ENCODE measurements around the gene KCNMA1. TPM values are rescaled to one million over a fixed set of nuclear protein-coding genes. Genes with fewer than 3 reads are reported as not detected.

The KCNMA1 gene
- total RNA-seq, 4 donors from 2014 or later: 68.4 to 170 (median 119) TPM

DNA sequence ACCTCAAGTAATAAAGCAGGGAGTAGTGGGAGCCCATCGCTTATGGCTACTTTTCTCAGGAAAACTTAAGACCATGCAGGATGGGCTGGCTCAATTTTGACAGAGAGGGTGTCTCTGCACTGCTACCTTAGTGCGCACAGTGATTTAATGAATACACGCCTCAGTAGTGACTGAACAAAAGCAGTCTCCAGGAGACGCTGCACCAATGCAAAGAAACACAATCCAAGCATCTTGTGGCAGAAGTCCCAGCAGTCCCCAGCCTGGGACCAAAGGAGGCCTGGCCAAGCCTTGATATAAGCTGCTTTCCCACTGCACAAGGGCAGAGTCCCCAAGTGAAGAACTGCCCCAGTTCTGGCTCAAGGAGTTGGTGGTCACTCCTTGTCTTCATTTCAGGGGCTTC lies 368.9 kb downstream of the KCNMA1 start:
- intact Hi-C loops (cut with DNase I; ENCODE audit: low total_unique reads): no loop called here
- in situ Hi-C loops (cut with MboI; ENCODE audit: low pct_ligation_motif_present in 1 of 4, low pct_unique_long_range_greater_than_20kb in 1 of 4, low sequenced_read_pairs in 3 of 4): no loop called here
- 90% methylated on average over 4 of the region's 4 CpGs; no CpG with 5 or more reads in 1 of the 2 donors for WGBS, 2 donors (ENCODE audit: low coverage in 1 of 2)
- H3K9me3 ChIP-seq: no peaks in the 10 kb centered on the region
- TF ChIP-seq, protein P1, sequence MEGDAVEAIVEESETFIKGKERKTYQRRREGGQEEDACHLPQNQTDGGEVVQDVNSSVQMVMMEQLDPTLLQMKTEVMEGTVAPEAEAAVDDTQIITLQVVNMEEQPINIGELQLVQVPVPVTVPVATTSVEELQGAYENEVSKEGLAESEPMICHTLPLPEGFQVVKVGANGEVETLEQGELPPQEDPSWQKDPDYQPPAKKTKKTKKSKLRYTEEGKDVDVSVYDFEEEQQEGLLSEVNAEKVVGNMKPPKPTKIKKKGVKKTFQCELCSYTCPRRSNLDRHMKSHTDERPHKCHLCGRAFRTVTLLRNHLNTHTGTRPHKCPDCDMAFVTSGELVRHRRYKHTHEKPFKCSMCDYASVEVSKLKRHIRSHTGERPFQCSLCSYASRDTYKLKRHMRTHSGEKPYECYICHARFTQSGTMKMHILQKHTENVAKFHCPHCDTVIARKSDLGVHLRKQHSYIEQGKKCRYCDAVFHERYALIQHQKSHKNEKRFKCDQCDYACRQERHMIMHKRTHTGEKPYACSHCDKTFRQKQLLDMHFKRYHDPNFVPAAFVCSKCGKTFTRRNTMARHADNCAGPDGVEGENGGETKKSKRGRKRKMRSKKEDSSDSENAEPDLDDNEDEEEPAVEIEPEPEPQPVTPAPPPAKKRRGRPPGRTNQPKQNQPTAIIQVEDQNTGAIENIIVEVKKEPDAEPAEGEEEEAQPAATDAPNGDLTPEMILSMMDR (IDR thresholded peaks at IDR 0.05): no peak
- TF ChIP-seq POLR2AphosphoS5 (IDR thresholded peaks at IDR 0.05) (no peak), POLR2A (IDR thresholded peaks at IDR 0.05) (no peak), EP300 (IDR thresholded peaks at IDR 0.05; ENCODE audit: low read depth) (no peak)
- H3K27ac ChIP-seq: peak overlapping the region in 3 of 4 donors; percentile 44 to 63 (median 54)
- no peaks in the 10 kb centered on the region for H3K27me3 ChIP-seq
- H3K36me3 ChIP-seq: no peaks in the 10 kb centered on the region
- H3K4me3 ChIP-seq: no peak overlapping the region
- H3K4me1 ChIP-seq: peaks cover 0 to 3% (median 0%) of the 10 kb centered on the region in 4 donors
- no peak for DNase-seq

DNA sequence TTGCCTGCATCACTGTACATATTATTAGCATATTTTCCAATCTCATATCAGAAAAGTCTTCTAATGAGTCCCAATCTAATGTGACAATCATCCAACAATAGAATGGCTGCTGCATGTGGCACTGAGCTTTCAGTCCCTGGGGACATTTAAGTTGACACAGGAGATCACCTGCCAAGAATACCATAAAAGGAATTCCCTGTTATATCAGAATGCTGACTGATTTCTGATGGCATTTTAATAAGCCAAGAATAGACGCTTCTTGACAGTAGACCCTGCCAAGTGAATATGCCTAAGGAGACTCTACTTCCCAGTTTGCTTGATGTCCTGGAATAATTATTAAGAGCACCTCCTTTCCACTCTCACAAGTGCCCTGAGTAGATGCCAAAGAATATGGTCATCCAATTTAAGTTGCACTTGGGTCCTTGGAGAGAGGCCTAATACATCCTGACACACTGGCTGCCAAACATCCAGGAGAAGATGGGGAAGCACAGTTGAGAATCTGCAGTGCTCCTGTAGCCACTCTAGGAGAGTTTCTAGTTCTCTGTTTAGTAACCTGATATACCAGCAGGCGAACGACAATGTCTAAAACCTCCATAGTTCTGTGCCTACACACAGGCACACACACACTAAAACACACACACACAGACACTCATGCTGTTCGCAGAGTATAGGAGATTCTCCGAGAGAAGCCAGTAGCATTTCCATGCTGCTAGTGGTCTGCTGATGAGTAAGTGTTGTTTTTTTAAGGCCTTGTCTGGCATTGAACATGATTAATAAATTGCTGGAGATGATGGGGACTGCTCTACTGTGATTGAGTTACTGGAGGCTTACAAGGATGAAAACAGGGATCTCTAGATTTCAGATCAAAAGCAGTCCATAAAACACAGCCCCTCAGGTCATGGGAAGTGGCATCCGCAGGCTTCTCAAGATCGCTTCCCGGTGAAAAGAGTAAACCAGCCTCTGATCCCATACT lies 369.6 kb downstream of the KCNMA1 start:
- no peaks in the 10 kb centered on the region for H3K4me1 ChIP-seq
- TF ChIP-seq EP300 (IDR thresholded peaks at IDR 0.05; ENCODE audit: low read depth) (no peak), POLR2A (IDR thresholded peaks at IDR 0.05) (no peak), POLR2AphosphoS5 (IDR thresholded peaks at IDR 0.05) (no peak)
- TF ChIP-seq, protein P1 (IDR thresholded peaks at IDR 0.05): no peak
- DNase-seq: no peak
- intact Hi-C loops (cut with DNase I; ENCODE audit: low total_unique reads) (no loop called here), in situ Hi-C loops (cut with MboI; ENCODE audit: low pct_ligation_motif_present in 1 of 4, low pct_unique_long_range_greater_than_20kb in 1 of 4, low sequenced_read_pairs in 3 of 4) (no loop called here)
- no peaks in the 10 kb centered on the region for H3K27me3 ChIP-seq
- 74 to 86% methylated on average over 5 to 8 of the region's 8 CpGs for WGBS, 2 donors (ENCODE audit: low coverage in 1 of 2)
- H3K9me3 ChIP-seq: no peaks in the 10 kb centered on the region
- peak overlapping the region in 3 of 4 donors; percentile 44 to 63 (median 54) for H3K27ac ChIP-seq
- no peak overlapping the region for H3K4me3 ChIP-seq
- no peaks in the 10 kb centered on the region for H3K36me3 ChIP-seq

DNA sequence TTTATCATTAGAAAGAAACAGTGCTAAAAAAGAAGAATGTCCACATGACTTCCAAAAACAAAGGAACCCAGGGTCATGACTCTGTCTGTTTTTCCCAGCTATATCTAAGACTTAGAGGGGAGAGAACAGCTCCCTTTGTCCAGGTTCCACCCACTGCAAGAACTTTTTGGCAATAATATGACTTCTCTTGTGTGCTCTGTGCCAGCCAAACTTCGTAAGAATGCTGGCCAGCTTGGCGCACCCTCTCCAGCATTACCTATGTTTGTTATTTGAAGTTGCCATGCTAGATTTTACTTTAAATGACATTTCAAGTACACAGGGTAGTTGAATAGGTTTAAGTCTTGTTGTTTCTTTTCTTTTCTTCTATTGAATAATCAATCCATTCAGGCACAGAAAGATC lies 371.4 kb downstream of the KCNMA1 start:
- no peaks in the 10 kb centered on the region for H3K27me3 ChIP-seq
- intact Hi-C loops (cut with DNase I; ENCODE audit: low total_unique reads): no loop called here
- in situ Hi-C loops (cut with MboI; ENCODE audit: low pct_ligation_motif_present in 1 of 4, low pct_unique_long_range_greater_than_20kb in 1 of 4, low sequenced_read_pairs in 3 of 4): no loop called here
- H3K36me3 ChIP-seq: no peaks in the 10 kb centered on the region
- no peak for TF ChIP-seq POLR2A (IDR thresholded peaks at IDR 0.05)
- H3K9me3 ChIP-seq: no peaks in the 10 kb centered on the region
- DNase-seq: no peak
- H3K4me1 ChIP-seq: no peaks in the 10 kb centered on the region
- H3K4me3 ChIP-seq: no peak overlapping the region
- no peak overlapping the region for H3K27ac ChIP-seq
- 58 to 62% methylated on average over 2 of the region's 2 CpGs for WGBS, 2 donors (ENCODE audit: low coverage in 1 of 2)

DNA sequence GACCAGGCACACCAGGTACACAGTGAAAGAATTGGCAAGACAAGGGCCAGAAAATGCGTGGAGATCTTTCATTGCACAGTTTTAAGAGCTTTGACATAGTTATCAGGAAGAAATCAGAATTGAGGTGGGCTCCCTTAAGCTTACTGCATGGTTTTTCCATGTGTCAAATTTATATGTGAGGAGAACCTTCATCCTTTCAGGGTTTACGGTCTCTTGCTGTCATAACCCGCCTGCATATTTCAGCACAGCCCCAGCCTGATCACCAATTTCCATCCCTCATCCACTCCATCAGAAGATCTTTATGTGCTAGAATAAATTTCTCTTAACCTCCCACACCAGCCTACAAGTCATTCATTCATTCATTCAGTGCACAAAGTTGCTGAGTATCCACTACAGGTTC lies 373.1 kb downstream of the KCNMA1 start:
- no peaks in the 10 kb centered on the region for H3K4me1 ChIP-seq
- H3K4me3 ChIP-seq: no peak overlapping the region
- WGBS, 2 donors (ENCODE audit: low coverage in 1 of 2): 63 to 73% methylated on average over 3 of the region's 3 CpGs
- intact Hi-C loops (cut with DNase I; ENCODE audit: low total_unique reads) (no loop called here), in situ Hi-C loops (cut with MboI; ENCODE audit: low pct_ligation_motif_present in 1 of 4, low pct_unique_long_range_greater_than_20kb in 1 of 4, low sequenced_read_pairs in 3 of 4) (no loop called here)
- no peak for DNase-seq
- H3K9me3 ChIP-seq: no peaks in the 10 kb centered on the region
- TF ChIP-seq EP300 (IDR thresholded peaks at IDR 0.05; ENCODE audit: low read depth) (no peak), POLR2AphosphoS5 (IDR thresholded peaks at IDR 0.05) (no peak), POLR2A (IDR thresholded peaks at IDR 0.05) (no peak)
- TF ChIP-seq, protein P1 (IDR thresholded peaks at IDR 0.05): no peak
- H3K27ac ChIP-seq: no peak overlapping the region
- no peaks in the 10 kb centered on the region for H3K27me3 ChIP-seq
- no peaks in the 10 kb centered on the region for H3K36me3 ChIP-seq
